SK-N-MC (cell line): ENCODE results near the gene FHIT.

Source experiments
- EZH2 ChIP-seq: fragments of 200-600 bp; sonication (generic); IDR thresholded peaks from one replicate; pipeline ENCODE4 v1.6.1; 2017; ENCODE audit warnings: antibody characterized with exemption
- FOXP2 ChIP-seq: optimal IDR thresholded peaks from 2 replicates; pipeline ENCODE3; 2011; ENCODE audit warnings: mild to moderate bottlenecking, moderate library complexity; ENCODE audit not compliant: insufficient read depth; ENCODE audit errors: extremely low read length, control extremely low read depth
- POLR2AphosphoS5 ChIP-seq: IDR thresholded peaks from 2 replicates; pipeline ENCODE4 v1.6.1; 2012; ENCODE audit warnings: mild to moderate bottlenecking, low read depth, low read length, borderline replicate concordance

DNA sequence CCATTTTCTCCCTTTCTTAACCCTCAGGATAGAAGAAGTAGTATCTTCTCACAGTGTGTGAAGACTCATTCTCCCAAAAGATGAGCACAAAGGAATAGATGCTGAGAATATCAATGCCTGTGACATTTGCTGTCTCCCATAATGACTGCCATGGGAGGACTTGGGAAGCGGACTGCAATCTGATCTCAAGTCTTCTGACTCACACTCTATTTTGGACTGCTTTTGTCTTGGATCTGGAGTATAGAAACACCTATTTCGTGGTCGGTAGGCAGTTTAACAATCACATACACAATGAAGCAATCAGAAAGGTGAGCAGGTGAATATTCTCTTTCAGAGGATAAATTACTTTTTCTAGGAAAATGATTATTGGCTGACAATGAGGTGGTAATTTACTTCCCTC, 852.0 kb downstream of the FHIT start:
- TF ChIP-seq EZH2 (no peak), POLR2AphosphoS5 (no peak), FOXP2 (no peak)
